CMK (cell line): ENCODE results near the gene PLOD2.

Experiments used
- DNase-seq: peaks from one replicate; pipeline ENCODE4 v3.0.0-alpha.2; 2010; ENCODE audit warnings: low read depth

The PLOD2 gene

GRCh38 chr3:146160964-146161662 is at the start of gene PLOD2:
Gene PLOD2, minus strand, starts transcription at chr3:146161184. Its CDS starts 195 bp downstream, at chr3:146160989.
- peak; percentile 22 for DNase-seq

- DNase-seq, result no peak
Observed at GRCh38 chr3:146209371-146209770, 48.4 kb upstream of the PLOD2 start.

DNA sequence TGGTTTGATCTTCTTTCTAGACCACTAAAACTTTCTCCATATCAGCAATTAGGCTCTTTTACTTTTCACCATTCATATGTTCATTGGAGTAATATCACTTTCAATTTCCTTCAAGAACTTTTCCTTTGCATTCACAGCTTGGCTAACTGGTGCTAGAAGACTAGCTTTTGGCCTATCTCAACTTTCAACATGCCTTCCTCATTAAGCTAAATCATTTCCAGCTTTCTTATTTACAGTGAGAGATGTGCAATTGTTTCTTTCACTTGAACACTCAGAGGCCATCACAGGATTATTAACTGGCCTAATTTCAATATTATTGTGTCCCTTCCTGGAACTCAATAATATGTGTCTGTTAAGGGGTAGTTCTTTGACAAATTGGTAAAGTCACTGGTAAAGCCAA is 42.8 kb upstream of the PLOD2 start:
- no peak for DNase-seq

- DNase-seq, result no peak
Observed at GRCh38 chr3:146200461-146201220, 39.7 kb upstream of the PLOD2 start.

DNA sequence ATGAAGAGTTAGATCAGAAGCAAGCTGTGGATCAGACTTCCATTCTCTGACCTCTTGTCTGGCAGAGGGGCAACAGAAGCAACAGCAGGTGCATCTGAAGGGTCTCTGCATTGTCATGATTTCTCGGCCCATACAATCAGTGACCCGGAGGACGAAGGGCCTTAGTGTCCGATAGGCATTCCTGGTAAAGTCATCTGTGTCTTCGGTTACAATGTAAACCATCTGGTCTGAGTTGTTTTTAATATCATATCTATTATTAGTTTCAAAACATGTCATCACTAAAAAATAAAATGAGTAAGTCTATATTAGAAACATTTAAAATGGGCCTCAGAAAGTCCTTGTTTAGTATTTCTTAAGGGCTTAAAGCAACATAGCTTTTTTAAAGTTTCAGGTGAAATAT is 38.8 kb upstream of the PLOD2 start:
- no peak for DNase-seq

DNA sequence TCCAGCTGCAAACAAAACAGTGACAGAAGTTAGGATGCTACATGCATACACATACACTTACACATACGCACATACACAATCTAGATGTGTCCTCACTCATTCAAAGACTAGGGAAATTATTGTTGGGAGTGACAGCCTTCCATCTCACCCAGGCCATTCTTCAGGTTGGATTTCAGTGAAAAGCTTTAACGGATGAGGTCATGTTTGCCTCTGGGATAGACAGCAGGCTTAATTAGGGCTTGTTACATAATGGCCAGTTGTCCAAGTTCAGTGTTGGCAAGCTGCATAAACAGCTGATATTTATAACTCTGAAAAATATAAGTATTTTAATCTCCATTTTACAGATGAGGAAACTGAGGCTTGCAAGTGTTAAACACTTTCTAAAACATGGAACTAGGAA is 35.8 kb upstream of the PLOD2 start:
- DNase-seq, result no peak

GRCh38 chr3:146195605-146196004 is 34.6 kb upstream of the PLOD2 start:
- no peak for DNase-seq

- DNase-seq, result peak; percentile 51
Observed at GRCh38 chr3:146195030-146195429, 34.0 kb upstream of the PLOD2 start.

- no peak for DNase-seq
Observed at GRCh38 chr3:146191051-146191450, 30.1 kb upstream of the PLOD2 start.

GRCh38 chr3:146189519-146190173 is 28.7 kb upstream of the PLOD2 start:
- DNase-seq, result peak; percentile 14

DNA sequence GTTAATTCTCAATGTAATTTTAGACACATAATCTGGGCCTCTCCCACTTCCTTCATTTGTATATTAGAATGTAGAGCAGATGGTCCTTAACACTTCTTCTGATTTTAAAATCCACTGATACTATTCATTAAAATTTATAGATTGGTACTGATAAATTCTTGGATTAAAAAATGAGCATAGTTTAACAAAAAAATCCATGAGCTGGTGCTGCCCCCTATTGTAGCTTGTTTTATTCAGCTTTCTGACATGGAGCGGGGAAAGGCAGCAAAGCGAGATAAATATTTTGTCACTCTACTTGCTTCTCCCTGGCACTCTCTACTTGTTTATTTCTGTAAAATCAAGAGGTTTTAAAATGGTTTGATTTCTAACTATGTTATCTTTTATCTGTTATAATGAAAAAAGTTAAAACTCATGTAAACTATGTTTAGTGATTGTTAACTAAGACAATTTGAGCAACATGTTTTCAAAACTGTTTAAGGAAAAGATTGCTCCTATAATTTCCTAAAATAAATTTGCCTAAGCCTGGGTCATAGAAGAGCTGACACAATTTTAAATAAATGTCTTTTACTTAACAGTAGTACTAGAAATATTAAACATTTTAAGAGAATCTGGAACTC is 26.5 kb upstream of the PLOD2 start:
- no peak for DNase-seq

DNA sequence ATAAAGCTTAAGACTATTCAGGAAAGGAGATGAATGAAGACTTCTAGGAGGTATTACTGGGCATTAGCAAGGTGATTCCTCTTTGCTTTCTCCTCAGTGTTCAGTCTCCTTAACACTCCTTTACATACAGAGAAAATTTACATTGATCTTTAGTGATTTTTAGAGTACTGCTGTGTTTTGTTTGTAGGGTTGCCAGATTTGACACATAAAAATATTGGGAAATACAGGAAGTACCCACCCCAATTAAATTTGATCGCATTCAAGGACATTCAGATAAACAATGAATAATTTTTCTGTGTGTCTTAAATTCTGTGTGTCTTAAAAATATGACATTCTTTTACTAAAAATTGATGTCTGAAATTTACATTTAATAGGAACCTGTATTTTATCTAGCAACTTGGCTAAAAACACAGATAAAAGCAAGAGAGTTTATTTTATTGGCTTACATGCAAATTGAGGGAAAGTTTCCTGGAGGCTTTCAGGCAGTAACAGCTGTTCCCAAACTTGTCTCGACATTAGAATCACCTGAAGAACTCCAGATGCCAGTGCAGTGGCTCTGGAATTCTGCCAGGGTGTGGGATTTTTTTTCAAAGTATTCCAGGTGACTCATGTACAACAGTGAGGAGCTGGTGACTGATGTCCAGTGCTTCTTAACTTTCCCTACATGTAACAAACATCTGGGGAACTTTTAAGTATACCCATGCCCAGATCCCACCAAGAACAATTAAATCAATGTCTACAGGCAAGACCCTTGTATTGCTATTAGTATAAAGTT is 23.4 kb upstream of the PLOD2 start:
- DNase-seq, result no peak

DNA sequence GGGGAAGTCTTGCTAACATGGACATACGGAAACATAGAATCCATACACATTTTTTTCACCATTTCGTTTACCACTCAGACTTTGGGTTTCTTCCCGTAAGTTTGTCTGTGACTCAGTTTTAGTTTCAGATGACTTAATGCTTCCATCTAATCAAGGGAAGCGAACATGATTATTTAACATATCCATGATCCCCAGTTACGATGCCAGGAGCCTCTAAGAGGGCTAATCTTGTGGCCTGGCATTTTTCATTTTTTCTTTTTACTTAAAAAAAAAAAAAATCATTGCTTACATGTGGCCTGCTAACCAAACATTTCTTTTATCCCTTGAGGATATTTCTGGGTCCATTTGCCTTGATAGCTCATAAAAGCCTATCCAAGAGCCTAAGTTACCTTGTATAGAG is 20.2 kb upstream of the PLOD2 start:
- DNase-seq, result no peak

DNA sequence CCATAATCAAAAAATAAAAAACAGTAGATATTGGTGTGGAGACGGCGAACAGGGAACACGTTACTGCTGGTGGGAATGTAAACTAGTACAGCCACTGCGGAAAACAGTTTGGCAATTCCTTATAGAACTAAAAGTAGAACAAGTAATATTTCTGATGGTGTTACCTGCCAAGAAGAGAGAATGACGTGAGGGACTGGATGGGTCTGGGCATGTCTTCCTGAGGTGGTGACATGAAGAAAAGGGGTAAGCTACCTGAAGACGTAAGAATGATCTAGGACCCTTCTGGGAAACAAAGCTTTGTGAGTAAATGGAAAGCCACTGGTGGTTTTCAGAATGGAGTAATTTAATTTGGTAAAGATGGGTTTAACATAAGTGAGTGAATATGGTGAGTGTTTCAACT is 19.4 kb upstream of the PLOD2 start:
- DNase-seq, result no peak

- no peak for DNase-seq
Observed at GRCh38 chr3:146178006-146178689, 17.2 kb upstream of the PLOD2 start.

GRCh38 chr3:146177519-146177918 is 16.5 kb upstream of the PLOD2 start:
- DNase-seq, result no peak

DNA sequence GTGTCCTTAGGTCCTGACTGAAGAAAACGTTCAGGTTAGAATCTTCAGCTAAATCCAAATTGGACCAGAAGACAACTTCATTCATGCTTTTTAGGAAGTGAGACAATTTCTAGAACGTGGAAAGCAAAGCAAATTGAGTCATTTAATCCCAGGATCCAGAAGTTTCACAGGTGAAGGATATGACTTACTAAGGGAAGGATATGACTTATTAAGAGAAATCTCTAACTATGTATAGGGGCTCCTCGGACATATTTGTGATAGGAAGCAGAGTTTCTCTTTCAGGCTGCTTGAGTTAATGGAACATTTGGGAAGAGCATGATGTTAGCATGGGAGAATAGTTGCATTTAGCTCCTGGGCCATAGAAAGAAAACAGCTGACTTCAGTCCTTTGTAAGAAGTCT is 16.1 kb upstream of the PLOD2 start:
- no peak for DNase-seq

DNA sequence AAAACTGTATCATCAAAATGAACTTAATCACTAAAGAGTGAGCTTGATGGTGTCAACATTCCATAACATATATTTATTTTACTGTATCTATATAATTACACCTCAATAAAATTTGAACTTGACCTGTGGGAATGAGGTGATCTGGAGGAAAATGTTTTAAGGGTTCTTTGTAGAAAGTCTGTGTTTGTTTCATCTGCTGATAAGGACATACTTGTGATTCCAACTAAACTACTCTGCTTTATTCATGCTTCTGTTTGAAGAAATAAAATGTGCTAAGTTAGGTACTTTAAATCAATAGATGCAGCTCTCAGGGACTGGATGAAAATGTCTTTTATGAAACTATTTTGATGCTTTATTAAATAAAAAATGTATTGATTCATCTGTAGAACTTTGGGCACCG is 11.6 kb upstream of the PLOD2 start:
- no peak for DNase-seq

GRCh38 chr3:146170591-146170990 is 9.6 kb upstream of the PLOD2 start:
- no peak for DNase-seq

DNA sequence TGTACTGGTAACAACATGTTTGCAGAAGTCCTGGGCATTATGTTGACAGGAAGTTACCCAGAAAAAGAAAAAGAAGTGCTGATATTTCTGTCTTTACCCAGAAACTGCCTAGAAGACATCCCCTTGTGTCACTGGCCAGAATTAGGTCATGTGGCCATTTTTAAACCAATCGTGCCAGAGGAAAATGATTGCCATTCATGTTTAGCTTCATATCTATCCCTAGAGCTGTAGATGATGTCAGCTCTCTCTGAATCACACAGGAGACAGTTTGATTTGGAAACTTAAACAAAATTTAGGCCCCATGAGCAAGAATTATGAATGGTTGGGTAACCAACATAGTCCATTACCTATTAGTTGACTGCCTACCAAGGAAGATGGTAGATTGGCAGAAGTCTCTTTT is 8.9 kb upstream of the PLOD2 start:
- no peak for DNase-seq

DNA sequence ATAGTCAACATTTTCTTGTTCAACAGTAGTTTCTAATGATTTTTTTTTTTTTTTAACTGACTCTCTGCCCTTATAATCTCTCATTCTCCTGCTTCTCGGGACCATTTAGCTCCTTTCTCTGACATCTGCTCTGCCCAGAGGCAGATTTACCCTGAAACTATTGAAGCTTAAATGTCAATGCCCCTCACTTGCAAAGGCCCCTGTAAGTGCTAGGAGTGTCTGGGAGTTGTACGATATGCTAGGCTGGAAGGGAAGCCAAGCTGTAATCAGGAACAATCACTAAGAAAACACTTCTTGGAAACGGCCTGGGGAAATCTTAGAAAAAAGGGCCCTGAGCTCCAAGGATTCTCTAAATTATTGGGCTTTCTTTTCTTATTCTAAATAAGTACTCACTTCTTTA is 5.8 kb upstream of the PLOD2 start:
- no peak for DNase-seq
